Ovary (tissue), 3 donors: ENCODE results near the gene PDE3A.

ENCODE experiments used
- EP300 ChIP-seq: sonication (generic); formaldehyde crosslinking; IDR thresholded peaks from one replicate; pipeline ENCODE4 v1.6.1; 2017; ENCODE audit warnings: antibody characterized with exemption
- POLR2A ChIP-seq: fragments of 450-650 bp; IDR thresholded peaks from one replicate; pipeline ENCODE4 v1.6.1; 2017; ENCODE audit warnings: antibody characterized with exemption, mild to moderate bottlenecking, moderate library complexity
- TF ChIP-seq, protein P1 (sequence below), 3 donors: fragments of 450-650 bp in 2 of 3; fragments of 200-600 bp in 1 of 3; IDR thresholded peaks; one replicate each; pipeline versions ENCODE4 v1.5.1 to v1.8.0; 2016 to 2022; ENCODE audit warnings: antibody characterized with exemption in 3 of 3, mild to moderate bottlenecking in 1 of 3
- donor health status: DM: no; HTN: no; CAD: no.

DNA sequence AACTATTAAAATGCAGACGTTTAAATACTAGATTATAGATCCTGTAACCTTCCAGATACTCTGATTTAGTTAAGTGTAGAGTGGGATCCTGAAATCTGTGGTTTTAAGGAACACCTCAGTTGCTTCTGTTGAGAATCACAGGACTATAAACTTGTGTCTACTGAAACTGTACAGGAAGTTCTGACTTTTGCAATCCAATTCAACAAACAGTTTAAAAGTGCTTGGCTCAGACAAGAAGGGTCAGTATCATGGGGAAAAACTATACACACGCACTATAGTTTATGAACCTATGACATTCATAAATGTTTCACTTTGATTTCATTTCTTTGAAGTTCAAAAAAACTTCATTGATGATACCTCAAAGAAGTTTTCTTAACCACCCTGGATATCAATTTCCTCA lies 13.8 kb downstream of the PDE3A start:
- TF ChIP-seq, protein P1, sequence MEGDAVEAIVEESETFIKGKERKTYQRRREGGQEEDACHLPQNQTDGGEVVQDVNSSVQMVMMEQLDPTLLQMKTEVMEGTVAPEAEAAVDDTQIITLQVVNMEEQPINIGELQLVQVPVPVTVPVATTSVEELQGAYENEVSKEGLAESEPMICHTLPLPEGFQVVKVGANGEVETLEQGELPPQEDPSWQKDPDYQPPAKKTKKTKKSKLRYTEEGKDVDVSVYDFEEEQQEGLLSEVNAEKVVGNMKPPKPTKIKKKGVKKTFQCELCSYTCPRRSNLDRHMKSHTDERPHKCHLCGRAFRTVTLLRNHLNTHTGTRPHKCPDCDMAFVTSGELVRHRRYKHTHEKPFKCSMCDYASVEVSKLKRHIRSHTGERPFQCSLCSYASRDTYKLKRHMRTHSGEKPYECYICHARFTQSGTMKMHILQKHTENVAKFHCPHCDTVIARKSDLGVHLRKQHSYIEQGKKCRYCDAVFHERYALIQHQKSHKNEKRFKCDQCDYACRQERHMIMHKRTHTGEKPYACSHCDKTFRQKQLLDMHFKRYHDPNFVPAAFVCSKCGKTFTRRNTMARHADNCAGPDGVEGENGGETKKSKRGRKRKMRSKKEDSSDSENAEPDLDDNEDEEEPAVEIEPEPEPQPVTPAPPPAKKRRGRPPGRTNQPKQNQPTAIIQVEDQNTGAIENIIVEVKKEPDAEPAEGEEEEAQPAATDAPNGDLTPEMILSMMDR (IDR thresholded peaks at IDR 0.05): no peak
- TF ChIP-seq POLR2A: no peak
- no peak for TF ChIP-seq EP300
